Stimulated activated CD4-positive, alpha-beta T cell treated with anti-CD3 and anti-CD28 coated beads, Interleukin-12 subunit alpha, Interleukin-12 subunit beta, amount 100 ng/mL, for 4 hours (primary cell): ENCODE data around the gene BPTF.
"Not testable (repeated sequence)": the region's sequence is repeated elsewhere in the genome, so short reads cannot be mapped to it uniquely, and the experiment has no call there.

Experiments
- DNase-seq: peaks from one replicate; pipeline ENCODE4 v3.0.0-alpha.2; 2020

Gene BPTF

DNA sequence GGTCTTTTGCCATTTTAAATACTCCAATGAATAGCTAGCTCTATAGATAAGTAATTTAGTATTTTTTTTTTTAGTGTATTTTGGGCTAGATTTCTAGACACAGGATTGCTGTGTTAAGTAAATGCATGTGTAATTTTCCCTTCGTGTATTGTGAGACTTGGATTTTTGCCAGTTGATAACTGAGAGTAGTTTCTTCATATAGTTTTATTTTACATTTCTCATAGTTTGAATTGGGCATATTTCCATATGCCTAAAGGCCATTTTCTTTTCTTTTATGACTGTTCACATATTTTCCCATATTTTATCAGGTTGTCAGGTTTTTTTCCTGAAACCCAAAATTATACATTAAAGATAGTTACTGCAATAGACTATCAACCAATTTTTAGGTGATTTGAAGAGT lies 59.4 kb downstream of the BPTF start:
- DNase-seq: no peak

GRCh38 chr17:67891481-67892119 lies 66.3 kb downstream of the BPTF start:
- no peak for DNase-seq

- DNase-seq: no peak
These were observed 77.4 kb downstream of the BPTF start for GRCh38 chr17:67902511-67903231.

DNA sequence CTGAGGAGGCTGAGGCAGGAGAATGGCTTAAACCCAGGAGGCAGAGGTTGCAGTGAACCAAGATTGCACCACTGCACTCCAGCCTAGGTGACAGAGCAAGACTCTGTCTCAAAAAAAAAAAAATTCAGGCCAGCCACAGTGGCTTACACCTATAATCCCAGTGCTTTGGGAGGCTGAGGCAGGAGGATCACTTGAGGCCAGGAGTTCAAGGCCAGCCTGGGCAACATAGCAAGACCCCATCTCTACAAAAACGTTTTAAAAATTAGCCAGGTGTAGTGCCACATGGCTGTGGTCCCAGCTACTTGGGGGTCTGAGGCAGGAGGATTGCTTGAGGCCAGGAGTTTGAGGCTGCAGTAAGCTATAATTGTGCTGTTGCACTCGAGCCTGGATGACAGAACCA lies 80.0 kb downstream of the BPTF start:
- not testable (repeated sequence) for DNase-seq

DNA sequence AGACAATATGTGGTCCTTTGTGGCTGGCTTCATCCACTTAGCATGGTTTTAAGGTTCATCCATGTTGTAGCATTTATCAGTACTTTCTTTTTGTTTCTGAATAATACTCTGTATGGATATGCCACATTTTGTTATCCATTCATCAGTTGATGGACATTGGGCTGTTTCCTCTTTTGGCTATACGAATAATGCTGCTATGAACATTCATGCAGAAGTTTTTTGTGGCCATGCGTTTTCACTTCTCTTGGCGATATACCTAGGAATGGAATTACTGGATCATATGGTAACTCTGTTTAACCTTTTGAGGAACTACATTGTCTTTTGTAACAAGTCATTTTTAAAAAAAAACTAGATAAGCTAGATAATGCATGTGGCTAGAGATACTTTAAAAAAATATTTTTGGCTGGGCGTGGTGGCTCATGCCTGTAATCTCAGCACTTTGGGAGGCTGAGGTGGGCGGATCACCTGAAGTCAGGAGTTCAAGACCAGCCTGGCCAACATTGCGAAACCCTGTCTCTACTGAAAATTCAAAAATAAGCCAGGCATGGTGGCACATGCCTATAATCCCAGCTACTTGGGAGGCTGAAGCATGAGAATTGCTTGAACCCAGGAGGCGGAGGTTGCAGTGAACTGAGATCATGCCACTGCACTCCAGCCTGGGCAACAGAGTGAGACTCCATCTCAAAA lies 85.0 kb downstream of the BPTF start:
- not testable (repeated sequence) for DNase-seq

GRCh38 chr17:67911059-67911782 lies 85.9 kb downstream of the BPTF start:
- DNase-seq: no peak

GRCh38 chr17:67912088-67912487 lies 86.8 kb downstream of the BPTF start:
- no peak for DNase-seq

GRCh38 chr17:67912656-67913055 lies 87.4 kb downstream of the BPTF start:
- DNase-seq: no peak

DNA sequence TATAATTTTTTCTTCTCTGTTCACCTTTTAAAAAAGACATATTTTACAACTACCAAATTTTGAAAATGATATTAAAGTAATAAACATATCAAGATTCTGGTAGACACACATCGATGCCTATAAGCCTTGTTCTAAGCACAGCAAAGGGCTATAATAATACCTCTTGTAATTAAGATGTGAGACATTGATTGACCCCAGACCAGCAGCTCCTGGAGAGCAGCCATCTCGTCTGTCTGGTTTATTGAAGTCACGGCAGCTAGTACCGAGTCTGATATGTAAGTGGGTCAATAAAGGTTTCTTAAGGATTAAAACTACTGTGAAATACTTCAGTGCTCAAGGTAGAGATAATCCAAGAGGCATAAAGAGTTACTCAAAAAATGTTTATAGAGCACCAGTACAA lies 94.9 kb downstream of the BPTF start:
- DNase-seq: no peak

- no peak for DNase-seq
These were observed 97.2 kb downstream of the BPTF start for GRCh38 chr17:67922503-67922902.

DNA sequence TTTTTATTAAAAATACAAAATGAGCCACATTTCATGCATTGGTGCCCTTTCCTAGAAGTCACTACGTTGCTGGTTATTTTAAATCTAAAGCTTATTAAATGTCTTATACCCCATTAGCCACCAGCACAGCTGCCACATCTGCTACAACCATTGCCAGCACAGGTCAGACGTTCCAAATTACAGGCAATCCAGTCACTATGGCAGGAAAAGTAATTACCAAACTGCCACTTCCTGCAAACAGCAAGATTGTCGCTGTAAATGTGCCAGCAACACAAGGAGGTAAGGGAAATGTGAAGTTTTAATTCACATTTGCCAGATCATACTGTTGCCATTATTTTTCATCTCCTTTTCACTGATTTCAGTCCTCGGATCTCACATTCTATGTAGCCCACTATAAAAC lies 103.5 kb downstream of the BPTF start:
- not testable (repeated sequence) for DNase-seq

DNA sequence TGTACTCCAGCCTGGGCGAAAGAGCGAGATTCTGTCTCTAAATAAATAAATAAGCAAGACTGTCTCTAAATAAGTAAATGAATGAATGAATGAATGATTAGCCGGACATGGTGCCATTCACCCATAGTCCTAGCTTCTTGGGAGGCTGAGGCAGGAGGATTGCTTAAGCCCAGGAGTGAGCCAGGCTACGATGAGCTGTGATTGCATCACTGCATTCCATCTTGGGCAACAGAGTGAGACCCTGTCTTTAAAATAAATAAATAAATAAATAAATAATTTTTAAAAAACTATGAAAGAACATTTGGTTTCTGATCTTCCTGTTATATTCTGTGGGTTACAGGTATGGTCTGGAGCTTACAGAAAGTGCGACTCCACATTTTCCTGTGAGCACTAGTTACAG lies 105.9 kb downstream of the BPTF start:
- DNase-seq: no peak

- no peak for DNase-seq
These were observed 117.5 kb downstream of the BPTF start for GRCh38 chr17:67942810-67943209.

- DNase-seq: no peak
These were observed 118.7 kb downstream of the BPTF start for GRCh38 chr17:67944035-67944434.

GRCh38 chr17:67946513-67946912 lies 121.2 kb downstream of the BPTF start:
- DNase-seq: no peak

DNA sequence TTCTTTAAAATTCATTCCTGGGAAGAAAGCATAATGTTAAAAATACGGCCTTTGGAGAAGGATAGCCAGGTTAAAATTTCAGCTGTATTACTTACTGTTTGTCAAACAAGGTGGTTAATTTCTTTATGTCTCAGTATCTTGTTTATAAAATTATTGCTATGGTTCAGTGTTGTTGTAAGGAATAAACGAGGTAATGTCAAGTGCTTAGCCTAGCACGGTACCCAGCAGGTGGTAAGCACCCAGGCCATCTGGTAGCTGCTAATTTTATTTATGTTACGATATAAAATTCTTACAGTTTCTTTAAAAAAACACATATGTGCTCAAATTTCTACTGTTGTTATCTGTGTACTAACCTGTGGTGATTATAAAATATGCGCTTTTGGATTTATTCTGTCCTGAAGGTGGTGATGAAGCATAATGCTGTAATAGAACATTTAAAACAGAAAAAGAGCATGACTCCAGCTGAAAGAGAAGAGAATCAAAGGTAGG lies 122.1 kb downstream of the BPTF start:
- DNase-seq: no peak

- DNase-seq: no peak
These were observed 125.6 kb downstream of the BPTF start for GRCh38 chr17:67950945-67951344.

DNA sequence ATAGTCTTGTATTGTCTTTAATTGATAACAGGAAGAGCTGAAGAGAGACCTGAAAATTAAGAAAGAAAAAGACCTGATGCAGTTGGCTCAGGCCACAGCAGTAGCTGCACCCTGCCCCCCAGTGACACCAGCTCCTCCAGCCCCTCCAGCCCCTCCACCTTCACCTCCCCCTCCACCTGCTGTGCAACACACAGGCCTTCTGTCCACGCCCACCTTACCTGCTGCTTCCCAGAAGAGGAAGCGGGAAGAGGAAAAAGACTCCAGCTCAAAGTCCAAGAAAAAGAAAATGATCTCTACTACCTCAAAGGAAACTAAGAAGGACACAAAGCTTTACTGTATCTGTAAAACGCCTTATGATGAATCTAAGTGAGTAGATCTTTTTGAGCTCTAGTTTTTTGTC lies 134.2 kb downstream of the BPTF start:
- DNase-seq: no peak

GRCh38 chr17:67960276-67960675 lies 135.0 kb downstream of the BPTF start:
- not testable (repeated sequence) for DNase-seq

GRCh38 chr17:67962156-67962555 lies 136.9 kb downstream of the BPTF start:
- DNase-seq: not testable (repeated sequence)

- DNase-seq: peak; percentile 59
These were observed 137.9 kb downstream of the BPTF start for GRCh38 chr17:67963145-67963572.

DNA sequence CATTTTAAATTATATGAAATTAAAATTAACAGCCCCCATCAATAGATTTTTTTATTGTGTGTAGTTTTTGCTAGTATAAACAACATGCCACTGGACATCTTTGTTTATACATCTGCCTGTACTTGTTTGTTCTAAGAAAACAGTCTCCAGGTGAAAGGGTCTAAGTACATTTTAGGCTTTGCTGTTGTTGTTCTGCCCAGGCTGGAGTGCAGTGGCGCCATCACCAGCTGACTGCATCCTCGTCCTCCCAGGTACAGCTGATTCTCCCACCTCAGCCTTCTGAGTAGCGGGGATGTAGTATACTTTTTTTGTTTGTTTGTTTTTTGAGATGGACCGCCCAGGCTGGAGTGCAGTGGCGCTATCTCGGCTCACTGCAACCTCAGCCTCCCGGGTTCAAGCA lies 145.5 kb downstream of the BPTF start:
- DNase-seq: no peak

DNA sequence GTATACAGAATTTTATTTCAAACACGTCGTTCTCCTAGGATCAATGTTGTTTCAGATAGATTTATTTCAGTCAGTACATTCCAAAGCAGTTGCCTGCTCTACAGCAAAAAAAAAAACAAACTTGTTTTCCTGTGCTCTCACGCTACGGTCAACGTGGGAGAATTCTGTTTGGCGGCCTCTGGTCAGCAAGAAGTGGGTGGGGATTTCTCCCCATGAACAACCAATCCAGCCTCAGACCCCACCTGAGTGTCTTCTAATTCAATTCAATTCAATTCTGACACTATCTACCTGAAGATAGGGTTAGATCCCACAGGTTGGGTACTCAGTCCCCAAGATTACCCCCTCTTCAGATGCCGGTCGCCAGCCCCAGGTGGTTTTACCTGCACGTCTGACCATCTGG lies 148.9 kb downstream of the BPTF start:
- DNase-seq: no peak
